ENCODE measurements around the gene PGBD5. TPM values are rescaled to one million over a fixed set of nuclear protein-coding genes. Genes with fewer than 3 reads are reported as not detected.
A peak's percentile ranks its signal among the peaks of the same experiment; 100 is the strongest.

The PGBD5 gene
- total and polyA plus RNA-seq, 5 donors = 18.5 to 32.6 (median 26.4) TPM

DNA sequence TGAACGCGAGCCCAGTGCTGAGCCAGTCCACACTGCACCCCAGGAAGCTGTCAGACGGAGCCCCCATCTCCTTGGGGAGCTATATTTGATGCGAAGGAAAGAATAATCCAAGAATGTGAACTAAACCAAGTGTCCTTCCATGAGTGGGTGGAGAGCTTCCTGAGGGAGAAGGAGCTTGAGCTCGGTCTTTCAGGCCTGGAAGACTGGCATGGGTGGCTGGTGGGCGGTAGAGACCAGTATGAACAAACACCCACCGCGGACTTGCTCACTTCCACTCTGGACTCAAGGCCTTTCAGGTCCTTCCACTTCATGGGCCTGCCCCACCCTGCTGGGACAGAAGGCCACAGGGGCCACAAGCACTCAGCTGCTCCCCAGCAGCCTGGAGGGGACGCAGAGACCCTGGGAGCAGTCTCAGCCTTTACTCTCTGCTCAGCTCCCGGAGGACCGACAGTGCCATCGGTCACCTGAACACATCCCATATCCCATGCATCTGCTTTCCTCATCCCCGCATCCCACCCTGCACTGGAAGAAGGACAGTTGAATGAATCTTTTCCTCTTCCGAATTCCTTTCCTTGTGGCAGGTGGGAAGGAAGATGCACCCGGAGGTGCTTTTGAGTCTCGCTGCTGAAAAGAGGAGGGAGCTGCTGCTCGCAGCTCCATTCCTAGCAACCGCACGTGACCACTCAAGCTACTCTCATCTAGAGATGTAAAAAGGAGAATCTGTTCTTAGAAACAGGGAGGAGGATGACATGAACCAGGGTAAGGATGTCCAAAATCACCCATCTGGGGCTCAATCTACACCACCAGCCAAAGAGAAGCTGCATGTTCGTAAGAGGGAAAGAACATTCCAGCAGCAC, 92.3 kb downstream of the PGBD5 start:
- no peak for DNase-seq
- no peak overlapping the region for H3K27ac ChIP-seq (ENCODE audit: low read length)

DNA sequence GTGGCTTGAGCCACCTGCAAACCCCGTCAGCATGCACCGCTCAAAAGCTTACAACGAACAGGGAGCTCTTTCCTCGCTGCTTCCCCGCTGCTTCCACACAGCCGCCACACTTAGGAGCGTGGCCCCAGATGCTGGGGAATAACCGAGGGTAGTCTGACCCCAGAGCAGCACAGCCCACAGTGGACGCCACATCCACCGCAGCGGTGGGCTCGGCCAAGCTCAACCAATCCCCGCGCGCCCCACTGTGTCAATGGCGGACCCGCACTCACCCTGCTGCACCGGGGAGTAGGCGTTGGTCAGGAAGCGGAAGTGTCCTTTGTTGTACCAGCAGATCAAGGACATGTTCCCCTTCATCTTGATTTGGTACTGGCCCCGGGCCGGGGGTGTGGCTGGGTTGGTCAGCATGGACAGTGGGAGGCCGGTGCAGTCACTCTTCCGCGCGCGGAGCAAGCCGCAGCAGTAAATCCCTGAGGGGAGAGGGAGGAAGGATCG, 93.5 kb downstream of the PGBD5 start:
- WGBS = 84% methylated on average over 29 of the region's 29 CpGs
- peak in 1 of 2 donors; percentile 29 for ATAC-seq

More for the DNA sequence above, 92.3 kb downstream of the PGBD5 start:
- ATAC-seq = no peak
- intact Hi-C loops (cut with DNase I) = no loop called here
- Histone ChIP-seq H3K4me3 (ENCODE audit: low read length) (no peak overlapping the region), H3K27me3 (ENCODE audit: control insufficient read depth, insufficient read depth) (no peaks in the 10 kb centered on the region), H3K4me1 (ENCODE audit: control insufficient read depth, insufficient read depth, low read length) (no peaks in the 10 kb centered on the region), H3K9me3 (ENCODE audit: control insufficient read depth, low read length) (no peaks in the 10 kb centered on the region)
- 79% methylated on average over 20 of the region's 20 CpGs for whole genome bisulfite sequencing

DNA sequence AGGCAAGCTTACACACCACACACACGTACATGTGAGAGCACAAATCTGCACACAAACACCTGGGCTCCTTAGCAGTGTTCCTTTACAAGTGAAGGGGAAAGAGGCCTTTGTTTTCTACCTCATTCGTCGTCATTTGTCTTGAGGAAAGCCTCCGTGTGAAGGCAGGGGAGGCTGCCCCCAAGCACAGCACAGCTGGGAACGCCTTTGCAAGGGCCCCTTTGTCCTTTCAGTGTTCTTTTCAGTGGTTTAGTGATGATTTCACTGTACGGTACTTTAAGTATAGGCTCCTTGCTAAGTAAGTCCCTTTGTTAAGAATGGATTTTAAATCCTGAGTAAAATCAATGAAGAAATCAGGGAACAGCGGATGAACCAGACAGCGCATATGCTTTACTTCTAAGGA, 94.1 kb downstream of the PGBD5 start:
- H3K27ac ChIP-seq (ENCODE audit: low read length) = no peak overlapping the region
- intact Hi-C loops (cut with DNase I) = no loop called here
- H3K4me1 ChIP-seq (ENCODE audit: control insufficient read depth, insufficient read depth, low read length) = no peaks in the 10 kb centered on the region
- no peak for ATAC-seq
- DNase-seq = no peak
- H3K4me3 ChIP-seq (ENCODE audit: low read length) = no peak overlapping the region
- no peaks in the 10 kb centered on the region for H3K9me3 ChIP-seq (ENCODE audit: control insufficient read depth, low read length)
- 83% methylated on average over 8 of the region's 8 CpGs for WGBS
- H3K27me3 ChIP-seq (ENCODE audit: control insufficient read depth, insufficient read depth) = no peaks in the 10 kb centered on the region

More for the DNA sequence above, 93.5 kb downstream of the PGBD5 start:
- no peak overlapping the region for H3K4me3 ChIP-seq (ENCODE audit: low read length)
- H3K27ac ChIP-seq (ENCODE audit: low read length) = no peak overlapping the region
- intact Hi-C loops (cut with DNase I) = no loop called here
- H3K27me3 ChIP-seq (ENCODE audit: control insufficient read depth, insufficient read depth) = no peaks in the 10 kb centered on the region
- H3K4me1 ChIP-seq (ENCODE audit: control insufficient read depth, insufficient read depth, low read length) = no peaks in the 10 kb centered on the region
- peak in 2 of 3 donors; percentile 37 to 53 for DNase-seq
- no peaks in the 10 kb centered on the region for H3K9me3 ChIP-seq (ENCODE audit: control insufficient read depth, low read length)

- DNase-seq (no peak), ATAC-seq (no peak)
- H3K9me3 ChIP-seq (ENCODE audit: control insufficient read depth, low read length) = no peaks in the 10 kb centered on the region
- intact Hi-C loops (cut with DNase I) = no loop called here
- H3K27me3 ChIP-seq (ENCODE audit: control insufficient read depth, insufficient read depth) = no peaks in the 10 kb centered on the region
- peaks cover 3% of the 10 kb centered on the region for H3K4me1 ChIP-seq (ENCODE audit: control insufficient read depth, insufficient read depth, low read length)
- H3K27ac ChIP-seq (ENCODE audit: low read length) = no peak overlapping the region
- 89% methylated on average over 7 of the region's 7 CpGs for WGBS
- H3K4me3 ChIP-seq (ENCODE audit: low read length) = no peak overlapping the region
Measured at GRCh38 chr1:230330157-230330556, 96.0 kb downstream of the PGBD5 start.

DNA sequence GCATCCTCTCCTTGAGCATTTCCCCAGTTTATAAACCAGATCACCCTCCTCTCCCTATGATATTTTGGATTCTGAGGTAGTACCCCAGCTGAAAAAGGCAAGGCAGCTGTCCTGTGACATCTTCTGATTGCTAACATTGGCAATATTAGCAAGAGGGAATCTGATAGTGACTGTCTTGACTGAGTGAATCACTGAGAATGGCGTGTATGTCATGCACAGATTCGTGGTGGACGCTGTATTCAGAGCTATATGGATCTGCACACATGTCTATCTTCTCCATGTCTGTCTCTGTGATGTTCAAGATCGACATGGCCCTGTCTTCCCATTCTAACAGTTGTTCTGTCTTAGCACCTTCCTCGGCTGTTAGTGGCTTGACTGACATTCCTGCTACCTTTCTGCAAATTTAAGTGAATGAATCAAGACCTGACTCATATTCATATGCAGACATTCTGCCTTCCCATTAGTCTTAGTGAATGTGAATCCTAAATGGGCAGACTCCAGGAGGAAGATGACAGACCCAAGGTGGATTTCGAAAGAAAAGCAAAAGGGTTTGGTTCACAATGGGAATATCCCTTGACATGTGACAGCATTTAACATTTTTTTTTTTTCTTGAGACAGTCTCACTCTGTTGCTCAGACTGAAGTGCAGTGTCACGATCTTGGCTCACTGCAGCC, 97.7 kb downstream of the PGBD5 start:
- Histone ChIP-seq H3K4me3 (ENCODE audit: low read length) (no peak overlapping the region), H3K4me1 (ENCODE audit: control insufficient read depth, insufficient read depth, low read length) (peaks cover 3% of the 10 kb centered on the region)
- 88% methylated on average over 7 of the region's 7 CpGs for WGBS

GRCh38 chr1:230327892-230328284, 98.2 kb downstream of the PGBD5 start:
- Histone ChIP-seq H3K4me1 (ENCODE audit: control insufficient read depth, insufficient read depth, low read length) (peaks cover 3% of the 10 kb centered on the region), H3K9me3 (ENCODE audit: control insufficient read depth, low read length) (no peaks in the 10 kb centered on the region), H3K27me3 (ENCODE audit: control insufficient read depth, insufficient read depth) (no peaks in the 10 kb centered on the region), H3K27ac (ENCODE audit: low read length) (no peak overlapping the region), H3K4me3 (ENCODE audit: low read length) (no peak overlapping the region)
- DNase-seq (no peak), ATAC-seq (peak in 1 of 2 donors; percentile 20)
- WGBS = 90% methylated on average over 9 of the region's 9 CpGs
- intact Hi-C loops (cut with DNase I) = no loop called here

More for the DNA sequence above, 97.7 kb downstream of the PGBD5 start:
- Histone ChIP-seq H3K27ac (ENCODE audit: low read length) (no peak overlapping the region), H3K9me3 (ENCODE audit: control insufficient read depth, low read length) (no peaks in the 10 kb centered on the region), H3K27me3 (ENCODE audit: control insufficient read depth, insufficient read depth) (no peaks in the 10 kb centered on the region)
- DNase-seq (no peak), ATAC-seq (no peak)
- intact Hi-C loops (cut with DNase I) = no loop called here

DNA sequence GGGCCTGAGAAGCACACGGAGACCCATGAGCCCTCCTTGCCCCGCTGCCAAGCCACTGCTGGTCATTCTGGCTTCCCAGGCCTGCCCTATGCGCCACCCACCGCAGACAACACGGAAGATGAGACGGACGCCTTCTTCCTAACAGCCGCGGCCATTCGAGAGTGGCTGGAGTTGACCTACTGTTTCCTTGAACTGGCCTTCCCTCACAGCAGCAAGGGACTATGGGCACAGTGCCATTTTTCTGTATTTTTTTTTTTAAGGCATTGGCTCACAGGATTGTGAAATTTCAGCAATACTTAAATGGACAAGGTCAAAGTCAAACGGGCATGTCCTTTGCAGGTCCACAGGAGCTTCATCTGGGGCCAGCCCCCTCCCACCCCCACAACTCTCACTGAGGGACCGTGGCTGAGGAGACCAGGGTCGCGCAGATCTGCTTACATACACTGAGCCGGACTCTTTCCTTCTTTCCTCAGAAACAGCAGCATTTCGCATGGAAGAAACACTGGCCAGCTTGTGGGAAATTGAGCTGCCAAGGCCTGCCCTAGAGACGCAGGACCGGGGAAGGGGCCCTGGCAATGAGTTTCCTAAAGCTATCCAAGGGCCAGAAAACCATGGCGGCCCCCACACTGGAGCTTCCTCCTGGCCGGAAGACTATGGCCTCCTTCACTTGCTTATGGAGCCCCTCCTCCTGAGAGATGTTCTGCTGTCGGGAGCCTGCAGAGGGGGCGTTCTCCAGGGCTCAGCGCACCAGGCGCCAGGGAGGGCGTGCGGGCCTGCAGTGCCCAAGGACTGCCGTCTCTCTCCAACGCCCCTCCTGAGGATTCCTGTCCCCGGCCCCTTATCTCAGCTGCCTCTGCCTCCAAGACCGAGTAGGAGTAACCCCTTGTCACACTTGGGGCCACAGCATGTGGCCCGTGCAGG, 98.9 kb downstream of the PGBD5 start:
- Histone ChIP-seq H3K9me3 (ENCODE audit: control insufficient read depth, low read length) (no peaks in the 10 kb centered on the region), H3K27ac (ENCODE audit: low read length) (no peak overlapping the region), H3K4me3 (ENCODE audit: low read length) (no peak overlapping the region), H3K4me1 (ENCODE audit: control insufficient read depth, insufficient read depth, low read length) (peaks cover 3% of the 10 kb centered on the region), H3K27me3 (ENCODE audit: control insufficient read depth, insufficient read depth) (no peaks in the 10 kb centered on the region)
- 66% methylated on average over 31 of the region's 31 CpGs for WGBS
- DNase-seq = peak in 1 of 3 donors; percentile 60
- peak; percentile 27 to 40 for ATAC-seq
- intact Hi-C loops (cut with DNase I) = no loop called here

DNA sequence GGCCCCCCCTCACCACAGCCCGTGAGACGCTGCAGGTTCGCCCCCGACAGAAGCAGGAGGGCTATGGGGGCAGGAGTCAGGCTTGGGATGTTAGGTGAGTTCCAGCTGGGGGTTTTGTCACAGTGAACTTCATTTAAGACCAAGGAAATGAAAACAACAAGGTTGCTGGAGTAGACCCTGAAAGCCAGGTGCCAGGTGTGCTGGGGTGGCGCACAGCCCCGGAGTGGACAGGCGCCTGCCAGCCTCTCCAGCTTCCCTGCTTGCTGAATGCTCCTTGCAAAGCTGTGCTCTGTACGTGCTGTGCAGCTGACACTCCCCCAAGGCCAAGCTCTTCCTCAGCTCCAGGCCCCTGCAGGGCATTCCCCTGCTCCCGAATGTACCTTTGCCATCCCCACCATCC, 102.4 kb downstream of the PGBD5 start:
- Histone ChIP-seq H3K27ac (ENCODE audit: low read length) (no peak overlapping the region), H3K9me3 (ENCODE audit: control insufficient read depth, low read length) (no peaks in the 10 kb centered on the region), H3K27me3 (ENCODE audit: control insufficient read depth, insufficient read depth) (no peaks in the 10 kb centered on the region), H3K4me1 (ENCODE audit: control insufficient read depth, insufficient read depth, low read length) (peaks cover 3% of the 10 kb centered on the region), H3K4me3 (ENCODE audit: low read length) (no peak overlapping the region)
- 89% methylated on average over 9 of the region's 9 CpGs for WGBS
- intact Hi-C loops (cut with DNase I) = no loop called here
- DNase-seq = peak in 1 of 3 donors; percentile 36
- no peak for ATAC-seq

DNA sequence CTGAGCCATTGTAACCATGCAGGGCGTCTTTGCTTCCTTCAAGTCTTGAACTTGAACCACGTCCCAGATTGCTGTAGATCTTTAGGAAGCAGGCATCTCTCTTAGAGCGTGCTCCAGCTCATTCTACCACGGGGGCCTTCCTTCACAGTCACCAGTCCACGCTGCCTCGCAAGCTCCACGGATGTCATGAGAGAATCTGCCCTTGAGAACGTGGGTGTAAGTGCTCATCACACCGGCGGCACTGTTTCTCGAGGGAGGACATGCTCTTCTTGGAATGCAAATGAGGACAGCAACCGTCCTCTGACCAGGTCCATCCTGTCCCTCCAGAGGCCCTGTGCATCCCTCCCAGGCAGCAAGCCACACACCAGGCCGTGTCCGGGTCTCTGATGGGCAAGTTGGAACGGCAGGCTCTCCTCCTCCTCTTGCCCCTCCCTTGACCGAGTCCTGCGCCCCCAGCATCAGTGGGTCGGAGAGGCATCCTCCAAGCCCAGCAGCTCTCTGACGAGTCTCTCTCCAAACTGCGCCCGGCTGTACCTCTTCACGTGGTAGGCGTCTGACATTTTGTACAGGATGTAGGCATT, 103.1 kb downstream of the PGBD5 start:
- Histone ChIP-seq H3K27me3 (ENCODE audit: control insufficient read depth, insufficient read depth) (no peaks in the 10 kb centered on the region), H3K4me3 (ENCODE audit: low read length) (no peak overlapping the region), H3K9me3 (ENCODE audit: control insufficient read depth, low read length) (no peaks in the 10 kb centered on the region), H3K4me1 (ENCODE audit: control insufficient read depth, insufficient read depth, low read length) (peaks cover 3% of the 10 kb centered on the region), H3K27ac (ENCODE audit: low read length) (no peak overlapping the region)
- ATAC-seq (no peak), DNase-seq (no peak)
- intact Hi-C loops (cut with DNase I) = no loop called here
- 87% methylated on average over 23 of the region's 23 CpGs for WGBS

DNA sequence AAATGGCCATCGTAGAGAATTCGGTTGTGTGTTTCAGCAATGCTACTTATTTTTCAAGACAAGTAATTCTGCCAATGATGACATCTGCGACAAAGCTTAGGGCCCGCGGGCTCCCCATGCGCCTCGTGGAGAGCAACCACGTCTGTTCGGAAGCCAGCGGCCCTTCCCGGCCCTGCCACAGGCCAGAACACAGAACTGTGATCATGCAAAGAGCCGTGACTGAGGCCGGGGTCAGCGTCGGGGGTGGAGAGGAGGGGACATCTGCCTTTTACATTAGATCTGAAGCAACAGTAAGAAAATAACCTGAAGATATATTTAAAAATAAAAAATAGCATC, 103.7 kb downstream of the PGBD5 start:
- DNase-seq (peak in 1 of 3 donors; percentile 50), ATAC-seq (no peak)
- no peaks in the 10 kb centered on the region for H3K9me3 ChIP-seq (ENCODE audit: control insufficient read depth, low read length)
- 72% methylated on average over 15 of the region's 15 CpGs for WGBS
- no peaks in the 10 kb centered on the region for H3K27me3 ChIP-seq (ENCODE audit: control insufficient read depth, insufficient read depth)
- no peak overlapping the region for H3K4me3 ChIP-seq (ENCODE audit: low read length)
- peak overlapping the region; percentile 32 for H3K27ac ChIP-seq (ENCODE audit: low read length)
- H3K4me1 ChIP-seq (ENCODE audit: control insufficient read depth, insufficient read depth, low read length) = peaks cover 3% of the 10 kb centered on the region
- intact Hi-C loops (cut with DNase I) = no loop called here
